ENCODE data around the gene AOX1. TPM values are rescaled to one million over a fixed set of nuclear protein-coding genes. Genes with fewer than 3 reads are reported as not detected.

AOX1 gene
- total RNA-seq, 1 experiment from 2014 or later, result 0.71 TPM

GRCh38 chr2:200624026-200624425 is 38.2 kb downstream of the AOX1 start:
- ChIA-PET CTCF (no interaction called here), RAD21 (ENCODE audit: low non-redundant PET in 1 of 2, low total read pairs in 2 of 2, uncharacterized antibody in 2 of 2, unreplicated experiment in 2 of 2) (no interaction called here), POLR2A (no interaction called here)
- Histone ChIP-seq H3K79me2 (ENCODE audit: insufficient read depth, low read length) (no peaks in the 10 kb centered on the region), H3K4me3 (replicated peaks in 1 of 2; ENCODE audit: low read depth in 1 of 2, low read length in 2 of 2) (no peak overlapping the region), H3K4me1 (ENCODE audit: control insufficient read depth in 1 of 2, insufficient read depth in 2 of 2, low read length in 2 of 2) (peaks cover 0 to 8% of the 10 kb centered on the region in 2 experiments; a peak in 2 of 4 replicates), H3K36me3 (ENCODE audit: control insufficient read depth in 1 of 2, insufficient read depth in 2 of 2, low read length in 2 of 2) (no peaks in the 10 kb centered on the region), H3K27me3 (ENCODE audit: insufficient read depth, low read length) (no peaks in the 10 kb centered on the region), H3K9ac (ENCODE audit: low read length) (no peak overlapping the region), H3K27ac (ENCODE audit: low read depth, low read length) (no peak overlapping the region), H4K20me1 (ENCODE audit: insufficient read depth) (no peaks in the 10 kb centered on the region), H3K9me2 (ENCODE audit: insufficient read depth) (no peaks in the 10 kb centered on the region), H2AFZ (ENCODE audit: low read depth, low read length, poor library complexity, severe bottlenecking) (no peak overlapping the region), H3K4me2 (ENCODE audit: low read length) (no peak overlapping the region), H3K9me3 (ENCODE audit: control insufficient read depth in 1 of 2, insufficient read depth in 1 of 2, low read depth in 1 of 2, low read length in 2 of 2) (no peaks in the 10 kb centered on the region)
- ATAC-seq (no peak), DNase-seq (ENCODE audit: low read depth, low spot score) (no peak)
- intact Hi-C loops (cut with micrococcal nuclease), result no loop called here
- no TSS peak for BruUV-seq (replicated peaks)
- TF ChIP-seq CEBPB (IDR thresholded peaks at IDR 0.05; ENCODE audit: low read depth), result no peak
- no peak for TF ChIP-seq CBX3 (IDR thresholded peaks at IDR 0.05; ENCODE audit: low read depth)
- no peak for TF ChIP-seq SP1 (IDR thresholded peaks at IDR 0.05; ENCODE audit: low read depth)
- no peak for TF ChIP-seq ZFX (IDR thresholded peaks at IDR 0.05)
- TF ChIP-seq TCF7L2 (IDR thresholded peaks at IDR 0.05; ENCODE audit: borderline replicate concordance, extremely low read depth, insufficient read depth, insufficient read length), result no peak
- no peak for TF ChIP-seq SRF (IDR thresholded peaks at IDR 0.05; ENCODE audit: low read depth)

- POLR2A ChIA-PET, result no interaction called here
- CTCF ChIA-PET, result no interaction called here
Measured at GRCh38 chr2:200624658-200625057, 38.8 kb downstream of the AOX1 start.

More at GRCh38 chr2:200624658-200625057, 38.8 kb downstream of the AOX1 start:
- H3K4me2 ChIP-seq (ENCODE audit: low read length), result no peak overlapping the region
- H3K9me3 ChIP-seq (ENCODE audit: control insufficient read depth in 1 of 2, insufficient read depth in 1 of 2, low read depth in 1 of 2, low read length in 2 of 2), result no peaks in the 10 kb centered on the region
- no peaks in the 10 kb centered on the region for H3K79me2 ChIP-seq (ENCODE audit: insufficient read depth, low read length)
- ATAC-seq (no peak), DNase-seq (ENCODE audit: low read depth, low spot score) (no peak)
- no peak overlapping the region for H3K27ac ChIP-seq (ENCODE audit: low read depth, low read length)
- no peak overlapping the region for H3K4me3 ChIP-seq (replicated peaks in 1 of 2; ENCODE audit: low read depth in 1 of 2, low read length in 2 of 2)
- peaks cover 0 to 8% of the 10 kb centered on the region in 2 experiments; a peak in 2 of 4 replicates for H3K4me1 ChIP-seq (ENCODE audit: control insufficient read depth in 1 of 2, insufficient read depth in 2 of 2, low read length in 2 of 2)
- no peak overlapping the region for H3K9ac ChIP-seq (ENCODE audit: low read length)
- TF ChIP-seq CTCF (IDR thresholded peaks at IDR 0.05 in 2 of 3, conservative IDR thresholded peaks at IDR 0.05 in 1 of 3; ENCODE audit: borderline replicate concordance in 1 of 3, insufficient read depth in 1 of 3, low read depth in 2 of 3, low read length in 2 of 3), result no peak
- no peak for TF ChIP-seq ZBTB33 (IDR thresholded peaks at IDR 0.05; ENCODE audit: extremely low read depth, insufficient replicate concordance, low read length)
- H3K27me3 ChIP-seq (ENCODE audit: insufficient read depth, low read length), result no peaks in the 10 kb centered on the region
- H3K9me2 ChIP-seq (ENCODE audit: insufficient read depth), result no peaks in the 10 kb centered on the region
- BruUV-seq (replicated peaks), result no TSS peak
- intact Hi-C loops (cut with micrococcal nuclease), result no loop called here
- no peaks in the 10 kb centered on the region for H3K36me3 ChIP-seq (ENCODE audit: control insufficient read depth in 1 of 2, insufficient read depth in 2 of 2, low read length in 2 of 2)
- no peak overlapping the region for H2AFZ ChIP-seq (ENCODE audit: low read depth, low read length, poor library complexity, severe bottlenecking)
- RAD21 ChIA-PET (ENCODE audit: low non-redundant PET in 1 of 2, low total read pairs in 2 of 2, uncharacterized antibody in 2 of 2, unreplicated experiment in 2 of 2), result no interaction called here
- H4K20me1 ChIP-seq (ENCODE audit: insufficient read depth), result no peaks in the 10 kb centered on the region
